GM12873 (cell line): Measurements from ENCODE around the gene RGMB.

Experiments
- CTCF ChIP-seq: IDR thresholded peaks from 2 replicates; pipeline ENCODE4 v1.5.1; 2012; ENCODE audit warnings: low read depth, mild to moderate bottlenecking, moderate library complexity, low read length, control low read depth; ENCODE audit not compliant: insufficient read depth; ENCODE audit errors: missing control alignments

The RGMB gene

DNA sequence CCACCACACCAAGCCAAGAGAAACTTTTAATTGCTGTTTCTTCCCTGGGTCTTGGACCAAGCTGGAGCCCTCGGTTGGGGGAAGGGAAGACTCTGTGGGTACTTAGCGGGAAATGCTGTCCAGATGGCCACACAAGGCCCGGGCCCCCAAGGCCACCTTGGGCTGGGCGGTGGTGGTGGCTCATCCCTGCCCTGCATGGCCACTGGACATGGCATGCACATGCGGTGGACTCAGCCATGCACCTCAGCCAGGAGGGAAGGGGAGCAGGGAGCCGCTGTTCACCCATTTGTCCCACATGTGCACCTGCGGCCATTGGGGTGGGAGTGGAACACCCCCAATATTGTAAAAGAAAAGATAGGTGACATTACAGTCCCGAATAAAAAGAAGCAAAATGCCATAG lies 72.4 kb downstream of the RGMB start:
- no peak for TF ChIP-seq CTCF
